Motor neuron (in vitro differentiated cells): ENCODE data around the gene DHRS3. TPM values are rescaled to one million over a fixed set of nuclear protein-coding genes. Genes with fewer than 3 reads are reported as not detected.
A peak's percentile ranks its signal among the peaks of the same experiment; 100 is the strongest.

Experiments
- ATAC-seq, 8 experiments: fragments of 200-7000 bp; cut with Tn5 transposase; replicated peaks in 6 of 8; 2 replicates each; pipeline ENCODE4 v1.8.0; 2021; ENCODE audit warnings: mild to moderate bottlenecking in 8 of 8, moderate library complexity in 8 of 8
- H3K27ac ChIP-seq, 2 donors: fragments of 250-450 bp; sonication (Bioruptor Pico); 2 replicates each; pipeline ENCODE4 v1.9.0; 2021; ENCODE audit warnings: antibody characterized with exemption in 2 of 2, mild to moderate bottlenecking in 2 of 2, moderate library complexity in 1 of 2
- H3K4me1 ChIP-seq, 2 donors: fragments of 250-450 bp; sonication (Bioruptor Pico); replicated peaks in 1 of 2; 2 replicates each; pipeline ENCODE4 v1.6.1; 2021; ENCODE audit warnings: antibody characterized with exemption in 2 of 2, mild to moderate bottlenecking in 2 of 2, moderate library complexity in 1 of 2
- H3K4me3 ChIP-seq, 5 donors: fragments of 250-450 bp; sonication (Bioruptor Pico); 2 replicates each; pipeline ENCODE4 v1.9.0; 2021; ENCODE audit warnings: antibody characterized with exemption in 5 of 5, mild to moderate bottlenecking in 5 of 5, moderate library complexity in 4 of 5
- WGBS, 10 experiments: fragments of 450-650 bp; shearing (Covaris generic); methylation state at CpG; one replicate each; pipeline ENCODE4 v1.0.0; 2022; 5-methylcytosine and 5-hydroxymethylcytosine counted together
- in situ Hi-C, 9 experiments: fragments of 400-800 bp; cut with MboI; loops; one replicate each; pipeline ENCODE4 v1.15.0; 2021; ENCODE audit warnings: low sequenced_read_pairs in 9 of 9, low pct_unique_long_range_greater_than_20kb in 2 of 9; ENCODE audit not compliant: unreplicated experiment in 9 of 9
- total RNA-seq, 8 experiments: library from RNA; unstranded; fragments of 300-600 nt; gene quantifications; 2 replicates each; pipeline versions ENCODE4 v1.2.3 to v1.2.4, GENCODE V29; 2022

Gene DHRS3
- total RNA-seq, 8 experiments from 2014 or later: 41.8 to 436 (median 115) TPM

DNA sequence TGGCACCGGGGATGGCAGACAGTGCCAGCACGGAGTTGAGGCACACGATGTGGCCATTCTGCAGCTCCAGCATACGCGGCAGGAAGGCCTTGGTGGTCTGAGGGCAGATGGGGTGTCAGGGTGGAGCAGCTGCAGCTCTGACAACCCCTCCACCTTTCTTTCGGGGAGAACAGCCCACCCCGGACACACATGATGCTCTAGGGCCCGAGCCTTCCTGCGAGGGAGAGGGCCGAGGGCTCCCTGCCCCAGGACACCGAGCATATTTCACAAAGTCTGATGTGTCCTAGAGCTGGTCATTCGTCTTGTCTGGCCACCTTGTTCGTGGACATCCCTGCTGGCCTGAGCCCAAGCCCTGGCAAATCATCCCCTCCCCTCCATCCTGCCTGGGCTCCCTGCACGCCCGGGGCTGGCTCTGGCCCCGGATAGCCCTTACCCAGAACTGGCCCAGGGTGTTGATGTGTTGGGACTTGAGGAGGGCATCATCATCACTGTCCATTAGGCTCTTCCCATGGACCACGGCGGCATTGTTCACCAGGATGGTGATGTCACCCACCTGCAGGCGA, 39.1 kb downstream of the DHRS3 start:
- ATAC-seq: no peak
- in situ Hi-C loops: loop anchor here in 1 of 9 experiments (25.0 kb wide), 1 partner anchor 92 kb away; no protein-coding TSS in a partner anchor
- 70 to 95% (median 80%) methylated on average over 1 to 9 of the region's 19 CpGs; no CpG with 5 or more reads in 5 of the 10 experiments for WGBS, 10 experiments
- Histone ChIP-seq H3K4me3 (no peak overlapping the region), H3K4me1 (peaks cover 7 to 9% of the 10 kb centered on the region in 2 donors), H3K27ac (no peak overlapping the region)

DNA sequence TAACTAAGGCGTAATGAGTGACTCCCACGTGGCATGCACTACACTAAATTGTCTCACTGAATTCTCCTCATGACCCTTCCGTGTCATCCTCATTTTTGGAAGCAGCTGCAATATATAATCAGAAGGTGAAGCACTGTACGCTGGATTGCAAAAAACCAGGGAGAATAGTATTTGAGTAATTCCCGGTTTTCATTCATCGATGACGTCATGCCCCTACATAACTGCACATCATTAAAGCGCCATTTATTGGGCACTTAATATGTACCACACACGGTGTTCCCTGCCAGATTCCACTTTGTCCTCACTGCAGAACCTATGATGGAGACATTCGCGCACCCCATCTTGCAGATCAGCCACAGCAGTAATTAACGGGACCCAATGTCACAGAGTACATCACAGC, 41.0 kb downstream of the DHRS3 start:
- H3K4me1 ChIP-seq: peaks cover 4 to 9% of the 10 kb centered on the region in 2 donors
- no peak overlapping the region for H3K27ac ChIP-seq
- WGBS, 10 experiments: 62 to 98% (median 89%) methylated on average over 1 to 12 of the region's 12 CpGs; no CpG with 5 or more reads in 1 of the 10 experiments
- no peak for ATAC-seq
- no peak overlapping the region for H3K4me3 ChIP-seq
- in situ Hi-C loops: loop anchor here in 1 of 9 experiments (25.0 kb wide), 1 partner anchor 90 kb away; no protein-coding TSS in a partner anchor

DNA sequence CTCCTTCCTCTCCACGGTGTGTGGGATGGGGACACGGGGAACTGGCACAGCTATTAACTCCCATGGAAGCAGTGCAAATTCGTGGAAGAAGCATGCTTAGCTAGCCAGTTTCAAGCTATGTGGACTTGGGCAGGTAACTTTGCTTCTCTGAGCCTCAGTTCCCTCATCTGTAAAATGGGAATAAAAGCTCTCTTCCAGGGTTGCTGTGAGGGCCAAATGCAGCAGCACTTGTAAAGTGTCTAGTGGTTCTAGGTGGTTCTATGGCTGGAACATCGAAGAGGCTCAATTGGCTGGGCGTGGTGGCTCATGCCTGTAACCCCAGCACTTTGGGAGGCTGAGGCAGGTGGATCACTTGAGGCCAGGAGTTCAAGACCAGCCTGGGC, 43.3 kb downstream of the DHRS3 start:
- no peaks in the 10 kb centered on the region for H3K4me1 ChIP-seq
- in situ Hi-C loops: loop anchor here in 1 of 9 experiments (25.0 kb wide), 1 partner anchor 87 kb away; no protein-coding TSS in a partner anchor
- H3K27ac ChIP-seq: no peak overlapping the region
- no peak for ATAC-seq
- 40 to 100% (median 95%) methylated on average over 1 to 5 of the region's 5 CpGs; no CpG with 5 or more reads in 2 of the 10 experiments for WGBS, 10 experiments
- no peak overlapping the region for H3K4me3 ChIP-seq

DNA sequence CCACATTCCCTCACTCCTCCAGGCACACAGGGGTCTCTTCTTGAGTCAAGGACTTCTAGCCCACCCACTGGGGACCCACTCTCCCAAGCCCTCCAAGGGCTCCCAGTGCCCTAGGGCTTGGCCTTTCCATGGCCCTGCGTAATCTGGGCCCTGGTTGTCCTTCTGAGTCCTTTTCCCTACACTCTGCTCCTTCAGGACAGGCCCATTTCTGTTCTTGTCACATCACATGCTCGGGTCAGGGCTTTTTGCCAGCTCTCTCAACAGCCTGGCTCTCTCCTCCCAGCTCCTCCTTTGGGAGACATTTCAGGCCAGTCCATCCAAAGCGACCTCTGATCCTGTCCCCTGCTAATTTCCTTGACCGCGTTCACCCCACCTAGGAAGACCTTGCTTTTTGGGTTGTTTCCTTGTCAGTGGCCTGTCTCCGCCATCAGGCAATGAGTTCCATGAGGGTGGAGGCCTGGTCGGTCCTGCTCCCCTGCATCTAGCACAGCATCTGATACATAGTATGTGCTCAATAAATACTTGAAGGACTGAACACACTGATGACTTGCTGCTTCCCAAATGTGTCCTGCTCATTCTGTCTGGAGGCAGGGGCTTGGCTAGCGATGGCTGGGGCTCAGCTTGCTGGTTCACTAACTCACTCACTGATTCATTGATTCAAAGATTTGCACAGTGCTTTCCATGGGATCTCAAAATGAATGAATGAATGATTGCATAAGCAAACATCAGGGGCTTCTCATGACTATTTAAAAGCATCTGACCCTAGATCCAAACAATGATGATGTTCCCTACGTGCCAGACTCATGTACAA, 44.8 kb downstream of the DHRS3 start:
- ATAC-seq: no peak
- in situ Hi-C loops: no loop called here
- Histone ChIP-seq H3K4me1 (no peaks in the 10 kb centered on the region), H3K27ac (no peak overlapping the region), H3K4me3 (no peak overlapping the region)
- WGBS, 10 experiments: 0 to 100% (median 85%) methylated on average over 1 to 9 of the region's 9 CpGs; no CpG with 5 or more reads in 1 of the 10 experiments

DNA sequence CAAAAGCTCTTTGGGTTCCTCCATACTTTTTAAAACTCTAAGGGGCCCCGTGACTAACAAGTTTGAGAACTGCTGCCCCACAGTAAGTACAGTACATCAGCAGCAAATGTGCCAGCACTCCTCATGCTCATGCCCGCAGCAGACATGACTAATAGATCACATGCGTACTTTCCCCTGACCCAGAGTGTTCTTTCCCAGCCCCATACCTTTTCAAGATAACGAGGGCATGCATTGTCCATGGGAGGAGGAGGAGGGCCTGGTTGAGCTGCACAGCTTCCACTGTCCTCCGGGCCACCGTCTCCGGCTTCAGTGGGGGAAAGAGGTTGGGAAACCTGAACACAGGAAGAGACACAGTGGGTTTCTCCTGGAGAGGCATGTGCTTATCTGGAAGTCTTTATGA, 45.5 kb downstream of the DHRS3 start:
- Histone ChIP-seq H3K4me1 (no peaks in the 10 kb centered on the region), H3K4me3 (no peak overlapping the region), H3K27ac (no peak overlapping the region)
- ATAC-seq: no peak
- WGBS, 10 experiments: 90 to 100% (median 100%) methylated on average over 2 to 7 of the region's 7 CpGs; no CpG with 5 or more reads in 1 of the 10 experiments
- in situ Hi-C loops: no loop called here

DNA sequence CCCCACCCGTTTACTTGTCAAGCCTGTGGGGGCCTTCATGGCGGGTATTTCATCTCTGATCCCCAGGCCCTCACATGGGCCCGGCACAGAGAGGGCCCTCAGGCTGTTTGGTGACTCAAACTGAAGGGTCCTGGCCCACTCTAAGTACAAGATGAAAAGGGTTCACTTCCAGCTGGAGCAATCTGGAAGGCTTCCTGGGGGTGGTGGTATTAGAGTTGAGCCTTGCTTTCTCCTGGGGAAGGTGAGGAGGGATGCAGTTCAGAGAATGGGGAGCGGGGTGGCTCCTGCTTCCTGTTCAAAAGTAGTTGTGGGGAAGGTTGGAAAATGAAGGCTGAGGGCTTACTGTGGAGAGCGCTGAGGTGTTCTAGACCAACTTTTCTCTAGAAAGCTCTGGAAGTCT, 47.7 kb downstream of the DHRS3 start:
- ATAC-seq: no peak
- in situ Hi-C loops: no loop called here
- WGBS, 10 experiments: 80 to 100% (median 95%) methylated on average over 1 to 5 of the region's 5 CpGs; no CpG with 5 or more reads in 2 of the 10 experiments
- Histone ChIP-seq H3K4me3 (no peak overlapping the region), H3K4me1 (no peaks in the 10 kb centered on the region), H3K27ac (no peak overlapping the region)

DNA sequence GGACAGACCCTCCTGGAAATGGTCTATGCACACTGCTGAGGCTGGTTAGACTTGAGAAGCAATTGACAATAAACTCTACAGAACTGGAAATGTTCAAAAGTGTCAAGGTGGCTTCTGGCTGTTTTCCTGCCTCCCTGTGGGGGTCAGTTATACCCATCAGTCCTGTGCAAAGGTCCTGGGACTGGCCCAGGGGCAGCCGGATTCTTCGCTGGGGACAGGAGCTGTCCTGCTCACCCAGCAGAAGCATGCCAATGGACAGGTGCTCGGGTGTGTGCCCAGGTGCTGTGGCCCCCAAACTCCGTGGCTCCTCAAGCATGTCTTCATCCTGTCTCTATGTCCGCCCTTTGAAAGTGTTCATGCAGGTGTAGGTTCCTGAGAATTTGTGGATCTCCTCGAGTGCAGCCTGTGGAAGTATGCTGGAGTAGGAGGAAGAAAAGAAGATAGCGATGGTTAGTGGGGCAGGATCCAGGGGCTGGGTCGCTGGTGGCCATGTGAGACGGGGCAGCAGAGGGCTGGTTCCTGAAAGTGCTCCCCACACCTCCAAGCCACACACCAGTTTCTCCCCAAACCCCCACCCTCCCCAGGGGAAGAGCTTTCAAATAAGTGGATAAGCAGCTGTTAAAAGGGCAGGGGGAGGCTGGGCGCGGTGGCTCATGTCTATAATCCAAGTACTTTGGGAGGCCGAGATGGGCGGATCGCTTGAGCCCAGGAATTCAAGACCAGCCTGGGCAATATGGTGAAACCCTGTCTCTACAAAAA, 49.8 kb downstream of the DHRS3 start:
- WGBS, 10 experiments: 87 to 96% (median 94%) methylated on average over 2 to 11 of the region's 14 CpGs; no CpG with 5 or more reads in 5 of the 10 experiments
- ATAC-seq: no peak

DNA sequence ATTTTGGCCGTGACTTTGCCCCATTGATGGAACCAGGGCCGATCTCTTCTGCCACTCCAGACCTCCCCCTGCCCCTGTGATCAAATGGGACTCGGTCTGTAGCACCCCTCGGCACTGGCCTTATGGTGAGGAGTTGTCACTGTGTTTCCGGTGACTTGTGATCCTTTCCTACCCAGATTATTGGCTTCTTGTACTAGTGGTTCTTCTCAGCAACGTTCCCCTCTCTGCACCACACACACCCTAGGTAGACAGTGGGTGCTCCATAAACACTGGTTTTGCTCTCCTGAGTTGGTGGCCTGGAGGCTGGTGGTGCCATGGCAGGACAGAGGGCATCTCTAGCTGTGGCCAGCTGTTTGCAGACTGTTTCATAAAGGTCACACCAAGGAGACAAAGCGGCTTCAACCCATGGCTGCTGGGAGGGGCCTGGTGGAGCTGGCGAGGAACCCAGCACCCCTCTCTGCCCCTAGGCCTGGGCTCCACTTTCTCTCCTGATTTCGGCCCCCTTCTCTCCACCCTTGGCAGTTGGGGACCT, 50.7 kb downstream of the DHRS3 start:
- WGBS, 10 experiments: 48 to 100% (median 90%) methylated on average over 1 to 8 of the region's 9 CpGs; no CpG with 5 or more reads in 3 of the 10 experiments
- Histone ChIP-seq H3K4me1 (no peaks in the 10 kb centered on the region), H3K4me3 (no peak overlapping the region), H3K27ac (peak overlapping the region in 1 of 2 donors; percentile 17)
- peak in 4 of 8 experiments; percentile 2 to 17 (median 5) for ATAC-seq
- in situ Hi-C loops: no loop called here

More for the DNA sequence above, 49.8 kb downstream of the DHRS3 start:
- no peak overlapping the region for H3K4me3 ChIP-seq
- in situ Hi-C loops: no loop called here
- H3K4me1 ChIP-seq: no peaks in the 10 kb centered on the region
- peak overlapping the region in 1 of 2 donors; percentile 4 for H3K27ac ChIP-seq

DNA sequence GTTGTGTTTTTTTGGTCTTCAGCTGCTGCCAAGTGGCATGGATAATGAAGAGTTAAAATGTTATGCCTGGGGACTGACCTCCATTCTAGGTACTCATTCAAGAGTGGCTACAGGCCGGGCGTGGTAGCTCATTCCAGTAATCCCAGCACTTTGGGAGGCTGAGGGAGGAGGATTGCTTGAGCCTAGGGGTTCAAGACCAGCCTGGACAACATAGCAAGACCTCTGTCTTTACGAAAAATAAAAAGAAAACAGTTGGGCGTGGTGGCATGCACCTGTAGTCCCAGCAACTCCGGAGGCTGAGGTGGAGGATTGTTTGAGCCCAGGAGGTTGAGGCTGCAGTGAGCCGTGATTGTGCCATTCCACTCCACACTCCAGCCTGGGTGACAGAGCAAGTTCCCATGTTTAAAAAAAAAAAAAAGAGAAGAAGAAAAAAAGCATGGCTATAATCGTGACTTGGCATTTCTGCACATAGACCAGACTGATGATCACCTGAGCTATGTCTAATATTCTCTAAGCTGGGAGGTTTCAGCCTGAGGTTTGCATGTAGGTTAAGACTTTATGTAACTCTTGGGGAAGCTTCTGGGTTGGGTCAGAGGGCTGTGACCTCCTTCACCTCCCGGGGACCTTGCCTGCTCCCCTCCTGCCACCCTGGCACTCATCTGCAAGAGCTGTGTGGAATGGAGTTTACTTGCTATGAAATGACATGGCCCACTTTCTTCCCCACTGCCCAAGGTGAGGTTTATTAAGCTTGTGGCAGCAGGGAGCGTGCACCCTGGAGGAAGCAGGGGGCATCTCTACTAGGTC, 51.3 kb downstream of the DHRS3 start:
- H3K27ac ChIP-seq: no peak overlapping the region
- in situ Hi-C loops: no loop called here
- WGBS, 10 experiments: 44 to 96% (median 74%) methylated on average over 1 to 8 of the region's 9 CpGs; no CpG with 5 or more reads in 1 of the 10 experiments
- no peak overlapping the region for H3K4me3 ChIP-seq
- ATAC-seq: peak in 5 of 8 experiments; percentile 1 to 19 (median 5)
- H3K4me1 ChIP-seq: no peaks in the 10 kb centered on the region

DNA sequence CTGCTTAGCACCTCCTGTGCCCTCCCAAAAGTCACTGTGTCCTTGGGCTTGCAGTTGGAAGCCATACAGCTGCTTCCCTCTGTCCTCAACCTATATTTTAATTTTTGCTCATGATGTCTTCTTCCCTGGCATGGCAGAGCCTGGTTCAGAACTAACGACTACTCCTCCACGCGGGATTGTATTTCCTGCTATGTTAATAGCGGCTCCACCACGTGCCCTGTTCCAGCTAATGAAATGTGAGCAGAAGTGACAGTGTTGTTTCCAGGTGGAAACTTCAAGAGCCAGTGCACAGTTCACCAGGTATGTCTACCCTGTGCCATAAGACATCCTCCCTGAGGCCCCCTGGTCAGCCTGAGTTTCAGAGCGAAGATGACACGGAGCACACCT, 52.1 kb downstream of the DHRS3 start:
- H3K4me3 ChIP-seq: no peak overlapping the region
- peak in 5 of 8 experiments; percentile 8 to 79 (median 57) for ATAC-seq
- no peaks in the 10 kb centered on the region for H3K4me1 ChIP-seq
- no peak overlapping the region for H3K27ac ChIP-seq
- WGBS, 10 experiments: 50 to 100% (median 70%) methylated on average over 1 to 6 of the region's 7 CpGs; no CpG with 5 or more reads in 4 of the 10 experiments
- in situ Hi-C loops: no loop called here

DNA sequence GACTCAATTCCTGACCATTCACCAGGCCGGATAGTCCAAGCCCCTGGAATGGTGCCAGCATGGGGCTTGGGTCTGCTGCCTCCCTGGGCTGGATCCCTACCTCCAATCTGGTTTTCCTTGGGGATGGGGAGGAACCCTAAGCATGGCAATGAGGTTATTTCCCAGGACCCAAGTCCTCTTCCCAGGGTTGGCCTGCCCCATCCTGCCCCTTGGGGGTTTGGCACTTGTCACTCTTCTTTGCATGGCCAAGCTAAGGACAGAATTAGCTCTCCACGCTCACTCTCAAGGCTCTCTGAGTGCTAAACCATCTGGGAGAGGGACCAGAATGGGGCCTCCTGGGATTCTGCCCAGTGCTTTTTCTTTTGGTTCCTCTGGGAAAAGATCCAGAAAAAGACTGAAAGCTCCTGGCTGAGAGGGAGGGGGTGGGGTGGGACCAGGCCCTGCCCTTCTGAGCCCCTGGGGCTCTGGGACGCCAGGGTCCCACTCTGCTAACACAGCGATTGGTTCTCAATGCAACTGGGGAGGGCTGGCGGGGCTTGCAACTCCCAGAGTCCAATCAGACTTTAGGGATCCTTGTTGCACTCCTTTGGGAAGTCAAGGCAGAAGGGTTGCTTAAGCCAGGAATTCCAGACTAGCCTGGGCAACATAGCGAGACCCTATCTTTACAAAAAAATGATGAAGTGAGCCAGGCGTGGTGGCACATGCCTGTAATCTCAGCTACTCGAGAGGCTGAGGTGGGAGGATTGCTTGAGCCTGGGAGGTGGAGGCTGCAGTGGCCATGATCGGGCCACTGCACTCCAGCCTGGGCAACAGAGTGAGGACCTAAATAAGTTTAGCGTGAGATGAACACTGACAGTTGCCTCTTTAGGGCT, 52.7 kb downstream of the DHRS3 start:
- WGBS, 10 experiments: 29 to 100% (median 89%) methylated on average over 1 to 4 of the region's 10 CpGs; no CpG with 5 or more reads in 4 of the 10 experiments
- H3K4me1 ChIP-seq: no peaks in the 10 kb centered on the region
- peak in 3 of 8 experiments; percentile 6 to 9 (median 6) for ATAC-seq
- in situ Hi-C loops: no loop called here
- H3K4me3 ChIP-seq: no peak overlapping the region
- no peak overlapping the region for H3K27ac ChIP-seq
